Measurements from ENCODE around the gene ABCC5.

Gene ABCC5

GRCh38 chr3:183892610-183893214, 125.0 kb downstream of the ABCC5 start:
- no peak overlapping the region for H3K27ac ChIP-seq (ENCODE audit: extremely low read depth, low read depth, low read length)
- TF ChIP-seq GLIS2 (tag by site-specific recombination; IDR thresholded peaks at IDR 0.05), result no peak
- TF ChIP-seq MYNN (tag by site-specific recombination; IDR thresholded peaks at IDR 0.05; ENCODE audit: borderline replicate concordance), result no peak
- TF ChIP-seq HOXD13 (CRISPR knock-in tag; IDR thresholded peaks at IDR 0.05; ENCODE audit: borderline replicate concordance), result no peak
- TF ChIP-seq ZNF513 (tag by site-specific recombination; IDR thresholded peaks at IDR 0.05), result no peak
- TF ChIP-seq, protein P1, sequence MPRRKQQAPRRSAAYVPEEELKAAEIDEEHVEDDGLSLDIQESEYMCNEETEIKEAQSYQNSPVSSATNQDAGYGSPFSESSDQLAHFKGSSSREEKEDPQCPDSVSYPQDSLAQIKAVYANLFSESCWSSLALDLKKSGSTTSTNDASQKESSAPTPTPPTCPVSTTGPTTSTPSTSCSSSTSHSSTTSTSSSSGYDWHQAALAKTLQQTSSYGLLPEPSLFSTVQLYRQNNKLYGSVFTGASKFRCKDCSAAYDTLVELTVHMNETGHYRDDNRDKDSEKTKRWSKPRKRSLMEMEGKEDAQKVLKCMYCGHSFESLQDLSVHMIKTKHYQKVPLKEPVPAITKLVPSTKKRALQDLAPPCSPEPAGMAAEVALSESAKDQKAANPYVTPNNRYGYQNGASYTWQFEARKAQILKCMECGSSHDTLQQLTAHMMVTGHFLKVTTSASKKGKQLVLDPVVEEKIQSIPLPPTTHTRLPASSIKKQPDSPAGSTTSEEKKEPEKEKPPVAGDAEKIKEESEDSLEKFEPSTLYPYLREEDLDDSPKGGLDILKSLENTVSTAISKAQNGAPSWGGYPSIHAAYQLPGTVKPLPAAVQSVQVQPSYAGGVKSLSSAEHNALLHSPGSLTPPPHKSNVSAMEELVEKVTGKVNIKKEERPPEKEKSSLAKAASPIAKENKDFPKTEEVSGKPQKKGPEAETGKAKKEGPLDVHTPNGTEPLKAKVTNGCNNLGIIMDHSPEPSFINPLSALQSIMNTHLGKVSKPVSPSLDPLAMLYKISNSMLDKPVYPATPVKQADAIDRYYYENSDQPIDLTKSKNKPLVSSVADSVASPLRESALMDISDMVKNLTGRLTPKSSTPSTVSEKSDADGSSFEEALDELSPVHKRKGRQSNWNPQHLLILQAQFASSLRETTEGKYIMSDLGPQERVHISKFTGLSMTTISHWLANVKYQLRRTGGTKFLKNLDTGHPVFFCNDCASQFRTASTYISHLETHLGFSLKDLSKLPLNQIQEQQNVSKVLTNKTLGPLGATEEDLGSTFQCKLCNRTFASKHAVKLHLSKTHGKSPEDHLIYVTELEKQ (tag by site-specific recombination; IDR thresholded peaks at IDR 0.05; ENCODE audit: borderline replicate concordance), result no peak
- TF ChIP-seq ZNF302 (tag by site-specific recombination; IDR thresholded peaks at IDR 0.05; ENCODE audit: low read depth), result no peak
- no peak for TF ChIP-seq ZEB2 (tag by site-specific recombination; IDR thresholded peaks at IDR 0.05)
- no peak for TF ChIP-seq ZNF174 (tag by site-specific recombination; IDR thresholded peaks at IDR 0.05)
- TF ChIP-seq YY1 (tag by site-specific recombination; IDR thresholded peaks at IDR 0.05), result no peak
- no peak for TF ChIP-seq ZNF24 (tag by site-specific recombination; IDR thresholded peaks at IDR 0.05)
- TF ChIP-seq, protein P2, sequence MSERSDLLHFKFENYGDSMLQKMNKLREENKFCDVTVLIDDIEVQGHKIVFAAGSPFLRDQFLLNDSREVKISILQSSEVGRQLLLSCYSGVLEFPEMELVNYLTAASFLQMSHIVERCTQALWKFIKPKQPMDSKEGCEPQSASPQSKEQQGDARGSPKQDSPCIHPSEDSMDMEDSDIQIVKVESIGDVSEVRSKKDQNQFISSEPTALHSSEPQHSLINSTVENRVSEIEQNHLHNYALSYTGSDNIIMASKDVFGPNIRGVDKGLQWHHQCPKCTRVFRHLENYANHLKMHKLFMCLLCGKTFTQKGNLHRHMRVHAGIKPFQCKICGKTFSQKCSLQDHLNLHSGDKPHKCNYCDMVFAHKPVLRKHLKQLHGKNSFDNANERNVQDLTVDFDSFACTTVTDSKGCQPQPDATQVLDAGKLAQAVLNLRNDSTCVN (tag by site-specific recombination; optimal IDR thresholded peaks at IDR 0.05), result no peak
- TF ChIP-seq ZNF548 (tag by site-specific recombination; IDR thresholded peaks at IDR 0.05), result no peak
- no peak for TF ChIP-seq ZNF843 (tag by site-specific recombination; IDR thresholded peaks at IDR 0.05)
- no peak for TF ChIP-seq ZNF596 (tag by site-specific recombination; IDR thresholded peaks at IDR 0.05)
- TF ChIP-seq ZNF621 (tag by site-specific recombination; IDR thresholded peaks at IDR 0.05), result no peak
- no peak for TF ChIP-seq ZNF473 (tag by site-specific recombination; IDR thresholded peaks at IDR 0.05)
- no peak for TF ChIP-seq BCL6B (tag by site-specific recombination; IDR thresholded peaks at IDR 0.05)
- no peak for TF ChIP-seq ZNF426 (tag by site-specific recombination; IDR thresholded peaks at IDR 0.05)
- TF ChIP-seq REPIN1 (tag by site-specific recombination; IDR thresholded peaks at IDR 0.05; ENCODE audit: low read depth), result no peak
- H3K4me3 ChIP-seq (ENCODE audit: low read depth, low read length), result no peak overlapping the region
- POLR2A ChIA-PET, result no interaction called here
- no peaks in the 10 kb centered on the region for H3K4me1 ChIP-seq (ENCODE audit: control insufficient read depth, insufficient read depth, low read length)
- CTCF ChIA-PET, result interaction anchor here (0.7 to 1.4 kb wide), 4 partner anchors 238 to 397 kb away, joined by 3 to 5 read pairs (median 4); no protein-coding TSS in a partner anchor
- H3K36me3 ChIP-seq (ENCODE audit: control insufficient read depth in 2 of 2, insufficient read depth in 1 of 2, low read length in 2 of 2), result no peaks in the 10 kb centered on the region
- H3K9me3 ChIP-seq (ENCODE audit: control insufficient read depth, insufficient read depth, low read depth, low read length), result no peaks in the 10 kb centered on the region
